HG02759 (cell line): ENCODE measurements around the gene UBL4A.
A peak's percentile ranks its signal among the peaks of the same experiment; 100 is the strongest.

Experiments
- ATAC-seq: cut with Tn5 transposase; IDR thresholded peaks from one replicate; pipeline ENCODE4 v1.9.1; 2021; ENCODE audit warnings: mild to moderate bottlenecking, moderate library complexity; ENCODE audit not compliant: unreplicated experiment

The UBL4A gene

GRCh38 chrX:154441984-154442707 is 44.3 kb downstream of the UBL4A start:
- no peak for ATAC-seq

GRCh38 chrX:154441564-154441963 is 44.9 kb downstream of the UBL4A start:
- ATAC-seq: no peak

- no peak for ATAC-seq
These were observed 45.6 kb downstream of the UBL4A start for GRCh38 chrX:154440623-154441357.

GRCh38 chrX:154439841-154440240 is 46.6 kb downstream of the UBL4A start:
- ATAC-seq: no peak

GRCh38 chrX:154437971-154438893 is 48.2 kb downstream of the UBL4A start:
- no peak for ATAC-seq

GRCh38 chrX:154436983-154437752 is 49.2 kb downstream of the UBL4A start, which contains the start of gene GDI1:
Gene GDI1 (plus strand): TSS chrX:154437154. CDS start chrX:154437255, 101 bp downstream.
- peak; percentile 64 for ATAC-seq

GRCh38 chrX:154436374-154436982 is 49.9 kb downstream of the UBL4A start:
- ATAC-seq: peak; percentile 51

GRCh38 chrX:154435171-154435733 is 51.2 kb downstream of the UBL4A start:
- ATAC-seq: no peak

- ATAC-seq: no peak
These were observed 51.8 kb downstream of the UBL4A start for GRCh38 chrX:154434394-154435168.
